NCI-H1092 treated with DMSO at 0.1 percent for 48 hours (cell line): ENCODE measurements around the gene KRT83.
"Not testable (repeated sequence)": the region's sequence is repeated elsewhere in the genome, so short reads cannot be mapped to it uniquely, and the experiment has no call there.

Experiments used
- DNase-seq: peaks from one replicate; lab custom pipeline; 2025; lab: John Stamatoyannopoulos, UW

KRT83 gene

GRCh38 chr12:52286857-52287785 lies 34.1 kb downstream of the KRT83 start:
- DNase-seq: not testable (repeated sequence)

GRCh38 chr12:52285851-52286530 lies 35.2 kb downstream of the KRT83 start:
- DNase-seq: no peak

- DNase-seq: no peak
Observed at GRCh38 chr12:52285172-52285745, 35.9 kb downstream of the KRT83 start.

- DNase-seq: no peak
Observed at GRCh38 chr12:52284562-52285171, 36.5 kb downstream of the KRT83 start.

GRCh38 chr12:52280796-52281560 lies 40.2 kb downstream of the KRT83 start:
- no peak for DNase-seq

GRCh38 chr12:52280319-52280795 lies 40.8 kb downstream of the KRT83 start:
- DNase-seq: no peak

GRCh38 chr12:52279422-52280318 lies 41.5 kb downstream of the KRT83 start:
- DNase-seq: no peak

- peak; percentile 41 for DNase-seq
Observed at GRCh38 chr12:52278575-52279421, 42.4 kb downstream of the KRT83 start.

GRCh38 chr12:52277486-52278245 lies 43.5 kb downstream of the KRT83 start:
- no peak for DNase-seq

GRCh38 chr12:52275686-52276085 lies 45.5 kb downstream of the KRT83 start:
- no peak for DNase-seq

GRCh38 chr12:52274521-52275120 lies 46.6 kb downstream of the KRT83 start, which contains the start of gene KRT86:
KRT86 (plus strand) TSS chr12:52274645; CDS start chr12:52301917, 27,272 bp downstream.
- no peak for DNase-seq

GRCh38 chr12:52271158-52271557 lies 50.0 kb downstream of the KRT83 start:
- DNase-seq: no peak

GRCh38 chr12:52270541-52271070 lies 50.6 kb downstream of the KRT83 start:
- DNase-seq: no peak

GRCh38 chr12:52268212-52268611 lies 53.0 kb downstream of the KRT83 start:
- DNase-seq: no peak

GRCh38 chr12:52267699-52268098 lies 53.5 kb downstream of the KRT83 start:
- DNase-seq: no peak

- no peak for DNase-seq
Observed at GRCh38 chr12:52267266-52267665, 53.9 kb downstream of the KRT83 start.

GRCh38 chr12:52266514-52266913 lies 54.7 kb downstream of the KRT83 start:
- no peak for DNase-seq

- no peak for DNase-seq
Observed at GRCh38 chr12:52264435-52264825, 56.8 kb downstream of the KRT83 start.
